OCI-LY7 (cell line): ENCODE results near the gene CHCHD6. TPM values are rescaled to one million over a fixed set of nuclear protein-coding genes. Genes with fewer than 3 reads are reported as not detected.

Source experiments
- BruUV-seq: library from RNA; stranded (reverse); fragments of 400-500 nt; replicated peaks from 2 replicates; lab custom pipeline; 2021; lab: Mats Ljungman, UMichigan
- CTCF ChIA-PET: fragments of 300-600 bp; sonication (Branson Sonifier 250); formaldehyde crosslinking; loops from one replicate; lab custom pipeline; 2022; ENCODE audit warnings: antibody characterized with exemption; ENCODE audit not compliant: unreplicated experiment; lab: Charles Lee
- POLR2A ChIA-PET: fragments of 300-600 bp; sonication (Branson Sonifier 250); formaldehyde crosslinking; loops from one replicate; lab custom pipeline; 2022; ENCODE audit warnings: antibody characterized with exemption; lab: Charles Lee
- DNase-seq: peaks from one replicate; pipeline ENCODE4 v3.0.0-alpha.2; 2015; ENCODE audit warnings: low spot score
- H2AFZ ChIP-seq: fragments of 200-600 bp; sonication (generic), shearing (Covaris generic); 2 replicates; pipeline ENCODE4 v1.6.1; 2014; ENCODE audit warnings: mild to moderate bottlenecking, antibody characterized with exemption, low read length, moderate library complexity
- H3K27ac ChIP-seq: fragments of 200-600 bp; sonication (generic); 2 replicates; pipeline ENCODE4 v1.5.1; 2014; ENCODE audit warnings: mixed run types, low read depth, mild to moderate bottlenecking, moderate library complexity, low read length, inconsistent platforms; ENCODE audit not compliant: poor library complexity, severe bottlenecking
- H3K36me3 ChIP-seq: fragments of 200-600 bp; sonication (generic); 2 replicates; pipeline ENCODE4 v1.6.1; 2014; ENCODE audit warnings: mild to moderate bottlenecking, antibody characterized with exemption, low read length, moderate library complexity, mixed read lengths; ENCODE audit not compliant: insufficient read depth
- H3K4me1 ChIP-seq: fragments of 200-600 bp; sonication (generic); 2 replicates; pipeline ENCODE4 v1.5.1; 2014; ENCODE audit warnings: mild to moderate bottlenecking, low read length; ENCODE audit not compliant: insufficient read depth, poor library complexity, severe bottlenecking
- H3K4me2 ChIP-seq: fragments of 200-600 bp; sonication (generic); 2 replicates; pipeline ENCODE4 v1.6.1; 2014; ENCODE audit warnings: mild to moderate bottlenecking, low read length
- H3K4me3 ChIP-seq: fragments of 200-600 bp; sonication (generic); 2 replicates; pipeline ENCODE4 v1.5.1; 2014; ENCODE audit warnings: mild to moderate bottlenecking, low read depth, low read length; ENCODE audit not compliant: poor library complexity, severe bottlenecking
- H3K79me2 ChIP-seq: fragments of 200-600 bp; sonication (generic); 2 replicates; pipeline ENCODE4 v1.6.1; 2016; ENCODE audit warnings: low read depth, mild to moderate bottlenecking, low read length, moderate library complexity, mixed read lengths; ENCODE audit not compliant: insufficient read depth
- H3K9me2 ChIP-seq: fragments of 200-600 bp; sonication (generic); 2 replicates; pipeline ENCODE4 v1.6.1; 2016; ENCODE audit warnings: mild to moderate bottlenecking, low read length, mixed read lengths; ENCODE audit not compliant: insufficient read depth
- H3K9me3 ChIP-seq: fragments of 200-600 bp; sonication (generic); 2 replicates; pipeline ENCODE4 v1.6.1; 2014; ENCODE audit warnings: mild to moderate bottlenecking, mixed run types, low read length, mixed read lengths
- H4K20me1 ChIP-seq: fragments of 200-600 bp; sonication (generic); 2 replicates; pipeline ENCODE4 v1.6.1; 2014; ENCODE audit warnings: mild to moderate bottlenecking, antibody characterized with exemption, low read length, moderate library complexity, mixed read lengths; ENCODE audit not compliant: insufficient read depth
- CTCF ChIP-seq: fragments of 200-600 bp; sonication (generic); conservative IDR thresholded peaks from 2 replicates; pipeline ENCODE4 v1.5.1; 2014; ENCODE audit warnings: mild to moderate bottlenecking, antibody characterized with exemption, low read length, moderate library complexity, mixed read lengths
- EZH2phosphoT487 ChIP-seq: fragments of 200-600 bp; sonication (generic); IDR thresholded peaks from 2 replicates; pipeline ENCODE4 v1.6.1; 2018; ENCODE audit warnings: low read depth, borderline replicate concordance, mild to moderate bottlenecking, mixed run types, antibody characterized with exemption, low read length, moderate library complexity, mixed read lengths
- intact Hi-C: fragments of 100-400 bp; cut with micrococcal nuclease; formaldehyde crosslinking; loops from one replicate; pipeline ENCODE4 v1.10.0; 2022; ENCODE audit not compliant: unreplicated experiment
- total RNA-seq, 2 experiments: library from RNA; depleted of rRNA in 1 of 2; stranded (reverse); fragments of >200 nt in 1 of 2; shearing (Covaris generic) in 1 of 2; gene quantifications; 2 replicates each; pipeline ENCODE4 v1.2.3, GENCODE V29; 2014 to 2022

CHCHD6 gene
- total RNA-seq, 2 experiments from 2014 or later, result 14.7 to 21.2 TPM

DNA sequence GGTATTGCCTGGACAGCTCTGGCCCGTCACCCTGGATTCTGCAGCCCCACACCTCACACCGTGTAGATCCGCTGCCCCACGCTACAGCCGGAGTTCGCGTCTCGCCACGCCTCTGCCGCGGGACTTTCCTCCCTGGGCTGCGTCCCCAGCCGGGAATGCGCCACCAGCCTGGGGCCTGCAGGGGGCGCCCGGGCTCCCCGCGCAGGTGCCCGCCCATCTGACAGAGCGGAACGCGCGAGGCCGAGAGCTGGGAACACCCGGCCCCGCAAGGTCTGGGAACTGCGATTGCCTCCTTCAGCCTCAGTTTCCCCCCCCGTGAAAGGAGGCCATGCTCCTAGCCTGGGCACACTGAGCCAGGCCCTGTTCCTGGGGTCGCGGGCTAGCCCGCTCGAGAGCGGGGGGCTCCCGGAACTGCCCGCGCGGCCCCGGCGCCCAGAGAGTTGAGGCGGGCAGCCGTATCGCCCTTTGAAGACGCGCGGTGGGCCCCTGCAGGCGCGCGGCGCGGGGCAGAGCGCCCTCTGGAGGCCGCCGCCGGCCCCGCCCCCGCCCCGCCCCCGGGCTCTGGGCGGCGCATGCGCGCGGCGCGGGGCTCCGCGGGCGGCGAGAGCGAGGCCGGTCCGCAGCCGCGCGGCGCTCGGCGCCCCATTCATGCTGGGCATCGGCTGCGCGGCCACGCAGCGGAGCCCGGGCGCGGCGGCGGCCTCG, 278.6 kb downstream of the CHCHD6 start, which contains the start of gene PLXNA1:
Gene PLXNA1 (plus strand): TSS at position 645 of the 705 bp plus-strand sequence. CDS start 5,479 bp downstream, outside the sequence.
- POLR2A ChIA-PET, result interaction anchor here (1.6 kb wide), 1 partner anchor 27 kb away, joined by 4 read pairs; no protein-coding TSS in a partner anchor
- CTCF ChIA-PET, result interaction anchor here (0.5 to 1.1 kb wide), 2 partner anchors 11 to 22 kb away, joined by 4 to 6 read pairs; no protein-coding TSS in a partner anchor
- Histone ChIP-seq H3K9me2 (no peaks in the 10 kb centered on the region), H2AFZ (peak within 1 kb of the TSS; percentile 100), H4K20me1 (0 out of 2 replicates have a peak, but pooled peaks cover 5% of the 10 kb centered on the region), H3K79me2 (no peaks in the 10 kb centered on the region), H3K4me2 (peak within 1 kb of the TSS; percentile 98), H3K9me3 (no peaks in the 10 kb centered on the region), H3K4me3 (peak within 1 kb of the TSS; percentile 65), H3K36me3 (no peaks in the 10 kb centered on the region), H3K4me1 (peaks cover 15% of the 10 kb centered on the region), H3K27ac (peak within 1 kb of the TSS; percentile 47)
- DNase-seq, result peak; percentile 87
- intact Hi-C loops, result loop anchor here (1.0 to 10.0 kb wide), 5 partner anchors 27 to 472 kb away; no protein-coding TSS in a partner anchor
- no TSS peak for BruUV-seq
- no peak for TF ChIP-seq EZH2phosphoT487
- peak; percentile 88 for TF ChIP-seq CTCF

DNA sequence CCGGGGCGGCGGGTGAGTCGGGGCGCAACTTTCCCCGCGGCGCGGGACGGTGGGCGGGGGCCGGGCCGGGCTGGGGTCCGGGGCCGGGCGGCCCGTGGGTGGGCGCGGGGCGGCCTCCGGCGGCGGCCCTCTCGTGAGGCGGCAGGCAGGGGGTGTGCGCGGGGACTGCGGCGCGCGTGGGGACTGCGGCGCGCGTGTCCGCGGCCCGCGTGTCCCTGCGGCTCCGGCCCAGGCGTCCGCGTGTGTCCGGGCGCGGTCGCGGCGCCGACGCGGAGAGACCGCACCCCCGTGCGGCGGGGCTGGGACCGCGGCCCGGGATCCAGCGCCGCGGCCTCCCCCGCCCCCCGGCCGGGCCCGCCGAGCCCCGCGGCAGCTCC, 279.2 kb downstream of the CHCHD6 start:
- Histone ChIP-seq H3K4me1 (peaks cover 15% of the 10 kb centered on the region), H3K4me3 (peak overlapping the region; percentile 59), H3K4me2 (peak overlapping the region; percentile 56; the same call in 1 of the 2 replicates)

More for the DNA sequence above, 279.2 kb downstream of the CHCHD6 start:
- CTCF ChIA-PET, result interaction anchor here (1.1 kb wide), 1 partner anchor 12 kb away, joined by 6 read pairs; no protein-coding TSS in a partner anchor
- H3K79me2 ChIP-seq, result no peaks in the 10 kb centered on the region
- H3K9me2 ChIP-seq, result no peaks in the 10 kb centered on the region
- H4K20me1 ChIP-seq, result 0 out of 2 replicates have a peak, but pooled peaks cover 5% of the 10 kb centered on the region
- H3K27ac ChIP-seq, result no peak overlapping the region
- no peak for DNase-seq
- no peaks in the 10 kb centered on the region for H3K36me3 ChIP-seq
- no peak overlapping the region for H2AFZ ChIP-seq
- POLR2A ChIA-PET, result no interaction called here
- no TSS peak for BruUV-seq
- intact Hi-C loops, result loop anchor here (10.0 kb wide), 1 partner anchor 472 kb away; no protein-coding TSS in a partner anchor
- H3K9me3 ChIP-seq, result no peaks in the 10 kb centered on the region
- TF ChIP-seq CTCF (no peak), EZH2phosphoT487 (no peak)
